DND-41 (cell line): ENCODE measurements around the gene RGS8.

Experiments
- ATAC-seq: fragments of 200-7000 bp; cut with Tn5 transposase; 3 replicates; pipeline ENCODE4 v1.9.1; 2021; ENCODE audit warnings: low read depth; ENCODE audit not compliant: insufficient read depth
- DNase-seq: peaks from one replicate; pipeline ENCODE4 v3.0.0-alpha.2; 2020
- H2AFZ ChIP-seq: 2 replicates; pipeline ENCODE4 v1.6.0; 2012; ENCODE audit warnings: low read depth, low read length
- H3K27ac ChIP-seq: 2 replicates; pipeline ENCODE4 v1.5.1; 2012; ENCODE audit warnings: low read length, inconsistent platforms
- H3K27me3 ChIP-seq: fragments of 200-600 bp; sonication (generic); 2 replicates; pipeline ENCODE4 v1.6.0; 2012; ENCODE audit warnings: low read length, mild to moderate bottlenecking, inconsistent platforms; ENCODE audit not compliant: insufficient read depth, poor library complexity
- H3K36me3 ChIP-seq: 2 replicates; pipeline ENCODE4 v1.5.1; 2012; ENCODE audit warnings: low read length, inconsistent platforms; ENCODE audit not compliant: insufficient read depth
- H3K4me1 ChIP-seq: 2 replicates; pipeline ENCODE4 v1.5.1; 2012; ENCODE audit warnings: mild to moderate bottlenecking, low read length; ENCODE audit not compliant: insufficient read depth
- H3K4me2 ChIP-seq: 2 replicates; pipeline ENCODE4 v1.6.0; 2012; ENCODE audit warnings: mild to moderate bottlenecking, moderate library complexity, low read length, inconsistent platforms; ENCODE audit not compliant: insufficient read depth
- H3K4me3 ChIP-seq, 2 experiments: fragments of 200-600 bp in 1 of 2; shearing (Covaris generic) in 1 of 2; 2 replicates each; pipeline ENCODE4 v1.5.1; 2012 to 2016; ENCODE audit warnings: inconsistent platforms in 2 of 2, low read length in 2 of 2, mild to moderate bottlenecking in 2 of 2, low read depth in 1 of 2, moderate library complexity in 1 of 2
- H3K79me2 ChIP-seq: 2 replicates; pipeline ENCODE4 v1.6.0; 2012; ENCODE audit warnings: low read length, inconsistent platforms; ENCODE audit not compliant: insufficient read depth
- H3K9ac ChIP-seq: 2 replicates; pipeline ENCODE4 v1.6.0; 2012; ENCODE audit warnings: low read depth, mild to moderate bottlenecking, inconsistent platforms, low read length, moderate library complexity
- H3K9me3 ChIP-seq: 2 replicates; pipeline ENCODE4 v1.5.1; 2012; ENCODE audit warnings: low read length, moderate library complexity, mild to moderate bottlenecking, inconsistent platforms; ENCODE audit not compliant: insufficient read depth, severe bottlenecking
- H4K20me1 ChIP-seq: 2 replicates; pipeline ENCODE4 v1.6.0; 2012; ENCODE audit warnings: low read length; ENCODE audit not compliant: insufficient read depth
- EZH2 ChIP-seq: IDR thresholded peaks from 3 replicates; pipeline ENCODE4 v1.6.1; 2012; ENCODE audit warnings: borderline replicate concordance, low read depth, mild to moderate bottlenecking, moderate library complexity, low read length, inconsistent platforms; ENCODE audit not compliant: severe bottlenecking
- TF ChIP-seq, protein P1 (sequence below): IDR thresholded peaks from 2 replicates; pipeline ENCODE4 v1.5.1; 2012; ENCODE audit warnings: borderline replicate concordance, low read length, moderate library complexity, mild to moderate bottlenecking; ENCODE audit not compliant: poor library complexity, severe bottlenecking; ENCODE audit errors: extremely low read depth

Gene RGS8

DNA sequence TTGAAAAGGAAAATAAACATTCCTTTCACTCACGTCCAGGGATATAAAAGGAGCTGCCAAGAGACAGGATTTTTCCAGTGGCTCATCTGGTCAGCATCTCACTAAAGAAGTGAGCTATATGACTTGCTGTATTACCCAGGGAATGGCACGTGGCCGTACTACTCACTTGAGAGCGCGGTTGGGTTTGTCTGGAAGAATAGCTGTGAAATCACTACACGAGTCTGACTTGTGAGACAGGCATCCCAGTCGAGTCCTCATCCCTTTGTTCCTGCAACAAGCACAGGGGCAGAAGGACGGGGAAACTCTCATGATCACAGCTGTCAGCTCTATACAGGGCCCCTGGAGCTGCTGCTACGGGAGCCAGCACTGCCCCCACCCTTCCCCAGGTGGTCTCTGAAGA, 17.7 kb downstream of the RGS8 start:
- Histone ChIP-seq H3K27me3 (no peaks in the 10 kb centered on the region), H3K36me3 (no peaks in the 10 kb centered on the region), H3K9me3 (no peaks in the 10 kb centered on the region), H2AFZ (no peak overlapping the region), H3K4me1 (no peaks in the 10 kb centered on the region), H3K4me3 (no peak overlapping the region), H3K27ac (no peak overlapping the region), H3K4me2 (no peak overlapping the region), H3K9ac (no peak overlapping the region), H4K20me1 (no peaks in the 10 kb centered on the region), H3K79me2 (no peaks in the 10 kb centered on the region)
- ATAC-seq (no peak), DNase-seq (no peak)
- TF ChIP-seq EZH2, result no peak
- TF ChIP-seq, protein P1, sequence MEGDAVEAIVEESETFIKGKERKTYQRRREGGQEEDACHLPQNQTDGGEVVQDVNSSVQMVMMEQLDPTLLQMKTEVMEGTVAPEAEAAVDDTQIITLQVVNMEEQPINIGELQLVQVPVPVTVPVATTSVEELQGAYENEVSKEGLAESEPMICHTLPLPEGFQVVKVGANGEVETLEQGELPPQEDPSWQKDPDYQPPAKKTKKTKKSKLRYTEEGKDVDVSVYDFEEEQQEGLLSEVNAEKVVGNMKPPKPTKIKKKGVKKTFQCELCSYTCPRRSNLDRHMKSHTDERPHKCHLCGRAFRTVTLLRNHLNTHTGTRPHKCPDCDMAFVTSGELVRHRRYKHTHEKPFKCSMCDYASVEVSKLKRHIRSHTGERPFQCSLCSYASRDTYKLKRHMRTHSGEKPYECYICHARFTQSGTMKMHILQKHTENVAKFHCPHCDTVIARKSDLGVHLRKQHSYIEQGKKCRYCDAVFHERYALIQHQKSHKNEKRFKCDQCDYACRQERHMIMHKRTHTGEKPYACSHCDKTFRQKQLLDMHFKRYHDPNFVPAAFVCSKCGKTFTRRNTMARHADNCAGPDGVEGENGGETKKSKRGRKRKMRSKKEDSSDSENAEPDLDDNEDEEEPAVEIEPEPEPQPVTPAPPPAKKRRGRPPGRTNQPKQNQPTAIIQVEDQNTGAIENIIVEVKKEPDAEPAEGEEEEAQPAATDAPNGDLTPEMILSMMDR, result no peak

DNA sequence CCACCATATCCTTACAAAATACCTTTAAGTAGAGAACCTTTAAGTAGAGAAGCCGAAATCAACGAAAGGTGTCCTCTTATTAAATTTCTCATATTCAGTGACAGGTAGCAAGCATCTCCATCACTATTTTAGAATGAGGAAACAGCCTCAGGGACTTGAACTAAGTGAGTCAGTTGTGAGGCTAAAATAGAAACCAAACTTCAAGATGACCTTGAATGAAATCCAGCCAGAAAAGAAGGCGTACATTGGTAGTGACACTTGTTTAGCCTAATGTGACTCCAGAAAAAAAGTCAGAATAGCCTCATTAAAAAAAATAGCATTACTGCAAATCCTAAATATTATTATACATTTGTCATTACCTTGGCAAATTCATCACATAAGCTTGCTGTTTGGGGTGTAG, 20.1 kb downstream of the RGS8 start:
- TF ChIP-seq, protein P1, result no peak
- no peak for TF ChIP-seq EZH2
- Histone ChIP-seq H3K27ac (no peak overlapping the region), H4K20me1 (no peaks in the 10 kb centered on the region), H3K4me3 (no peak overlapping the region), H3K9me3 (no peaks in the 10 kb centered on the region), H2AFZ (no peak overlapping the region), H3K79me2 (no peaks in the 10 kb centered on the region), H3K9ac (no peak overlapping the region), H3K27me3 (no peaks in the 10 kb centered on the region), H3K36me3 (no peaks in the 10 kb centered on the region), H3K4me2 (no peak overlapping the region), H3K4me1 (no peaks in the 10 kb centered on the region)
- DNase-seq (no peak), ATAC-seq (no peak)

DNA sequence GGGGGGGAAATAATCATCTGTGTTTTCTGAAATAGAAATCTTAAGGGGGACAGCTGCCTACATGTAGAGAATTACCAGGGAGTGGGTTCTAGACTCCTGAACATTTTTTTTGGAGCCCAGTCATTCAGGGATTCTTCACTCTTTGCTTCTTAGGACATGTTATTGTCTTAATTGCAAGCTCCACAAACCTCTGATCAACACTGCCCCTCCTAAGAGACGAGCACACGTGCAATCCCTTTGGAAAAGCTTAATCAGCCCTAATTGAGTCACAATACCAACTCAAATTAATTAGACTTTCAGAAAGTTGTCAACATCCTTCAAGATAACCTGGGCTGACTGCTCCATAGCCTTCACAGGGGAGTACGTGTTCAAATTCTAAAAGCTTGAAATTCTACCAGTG, 21.4 kb downstream of the RGS8 start:
- H3K4me3 ChIP-seq, result no peak overlapping the region
- H3K27ac ChIP-seq, result no peak overlapping the region
- no peaks in the 10 kb centered on the region for H3K79me2 ChIP-seq
- no peaks in the 10 kb centered on the region for H3K4me1 ChIP-seq
- DNase-seq (no peak), ATAC-seq (no peak)
- no peaks in the 10 kb centered on the region for H3K9me3 ChIP-seq
- TF ChIP-seq, protein P1, result no peak
- no peak for TF ChIP-seq EZH2
- H3K36me3 ChIP-seq, result no peaks in the 10 kb centered on the region
- no peak overlapping the region for H2AFZ ChIP-seq
- no peak overlapping the region for H3K4me2 ChIP-seq
- H4K20me1 ChIP-seq, result no peaks in the 10 kb centered on the region
- no peaks in the 10 kb centered on the region for H3K27me3 ChIP-seq
- H3K9ac ChIP-seq, result no peak overlapping the region
